Islet of Langerhans (tissue), 1 donor: ENCODE data around the gene KCNJ15.

Source experiments
- FAIRE-seq: peaks from one replicate; lab custom pipeline; 2011; peaks lifted over from hg19 to GRCh38; lab: Jason Lieb, UNC

KCNJ15 gene

GRCh38 chr21:38299671-38300070 is 42.9 kb downstream of the KCNJ15 start:
- no peak for FAIRE-seq

DNA sequence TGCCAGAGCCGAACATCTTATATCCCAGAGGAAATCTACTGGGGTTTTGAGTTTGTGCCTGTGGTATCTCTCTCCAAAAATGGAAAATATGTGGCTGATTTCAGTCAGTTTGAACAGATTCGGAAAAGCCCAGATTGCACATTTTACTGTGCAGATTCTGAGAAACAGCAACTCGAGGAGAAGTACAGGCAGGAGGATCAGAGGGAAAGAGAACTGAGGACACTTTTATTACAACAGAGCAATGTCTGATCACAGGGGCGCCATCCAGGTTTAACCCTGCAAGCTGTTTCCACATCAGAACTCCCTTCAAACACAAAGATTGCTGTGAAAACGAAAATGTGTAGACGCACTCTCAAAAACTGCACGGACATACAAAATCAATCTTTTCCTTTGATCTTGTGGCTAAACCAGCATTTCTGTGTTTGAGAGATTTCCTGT is 43.4 kb downstream of the KCNJ15 start:
- FAIRE-seq = no peak

DNA sequence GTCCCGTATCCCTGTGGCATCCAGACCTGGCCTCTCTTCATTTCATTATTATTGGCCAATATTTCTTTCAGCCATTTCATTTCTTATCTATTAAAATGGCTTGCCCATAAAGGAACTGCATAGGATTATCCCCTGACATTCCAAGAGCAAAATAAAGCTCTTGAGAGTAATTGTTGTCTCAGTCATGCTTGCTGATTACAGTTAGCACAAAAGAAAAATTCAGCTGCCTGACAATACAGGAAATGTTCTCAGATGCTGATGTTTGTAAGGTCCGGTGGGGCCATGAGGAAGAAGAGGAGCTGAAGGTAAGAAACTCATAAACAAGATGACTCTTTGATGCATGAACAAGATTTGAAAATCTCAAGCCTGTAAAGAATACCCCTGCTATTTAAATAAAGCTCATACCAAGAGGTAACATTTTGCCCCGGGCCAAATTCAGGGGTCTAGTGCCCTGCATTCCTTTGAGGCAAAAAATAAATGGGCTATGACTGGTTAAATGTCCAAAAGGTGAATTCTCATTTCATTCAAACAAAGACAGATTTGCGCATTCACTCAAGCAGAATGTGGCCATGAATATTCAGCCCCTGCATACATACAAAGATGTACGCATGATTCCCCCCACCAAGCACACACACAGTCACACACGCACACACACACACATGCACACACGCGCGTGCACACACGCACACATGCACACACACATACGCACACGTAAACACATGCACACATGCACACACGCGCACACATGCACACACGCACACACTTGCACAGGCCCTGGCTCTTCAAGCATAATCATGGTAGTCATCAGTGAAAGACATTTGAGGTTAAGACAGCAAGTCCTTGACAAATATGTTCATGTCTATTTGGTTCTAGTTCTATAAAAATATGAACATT is 44.8 kb downstream of the KCNJ15 start:
- FAIRE-seq = no peak

- FAIRE-seq = no peak
These were observed 46.5 kb downstream of the KCNJ15 start for GRCh38 chr21:38303300-38303699.

DNA sequence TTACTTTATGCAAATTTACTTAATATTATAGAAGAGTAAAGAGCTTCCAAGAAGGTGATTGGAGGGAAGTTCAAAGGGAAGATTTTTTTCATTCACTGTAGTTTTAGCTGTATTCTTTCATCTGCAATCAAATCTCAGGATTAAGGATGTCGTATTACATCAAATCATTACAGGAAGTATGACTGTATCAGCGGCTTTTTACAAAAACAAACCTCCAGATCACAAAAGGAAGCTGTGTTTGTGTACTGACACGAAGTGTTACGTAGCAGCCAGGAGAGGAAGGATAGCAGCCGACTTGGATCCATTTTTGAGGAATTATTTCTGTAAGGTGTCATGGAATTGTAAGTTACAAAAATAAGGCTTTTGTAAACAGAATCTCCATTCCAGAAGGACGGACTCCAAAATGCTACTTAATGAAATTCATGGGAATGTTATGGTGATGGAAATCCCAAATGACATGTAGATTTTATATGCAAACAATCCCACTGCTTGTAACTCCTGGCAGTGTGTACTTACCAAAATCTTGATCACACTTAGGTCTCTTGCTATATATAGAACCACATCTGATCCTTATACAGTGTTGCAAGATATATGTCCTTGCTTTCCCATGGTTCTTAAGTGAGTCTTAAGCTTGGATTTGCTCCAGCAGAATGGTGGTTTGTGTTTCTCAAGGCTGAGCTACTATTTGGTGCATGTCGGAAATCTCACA is 49.8 kb downstream of the KCNJ15 start:
- FAIRE-seq = no peak

GRCh38 chr21:38307771-38308531 is 51.2 kb downstream of the KCNJ15 start:
- FAIRE-seq = no peak

DNA sequence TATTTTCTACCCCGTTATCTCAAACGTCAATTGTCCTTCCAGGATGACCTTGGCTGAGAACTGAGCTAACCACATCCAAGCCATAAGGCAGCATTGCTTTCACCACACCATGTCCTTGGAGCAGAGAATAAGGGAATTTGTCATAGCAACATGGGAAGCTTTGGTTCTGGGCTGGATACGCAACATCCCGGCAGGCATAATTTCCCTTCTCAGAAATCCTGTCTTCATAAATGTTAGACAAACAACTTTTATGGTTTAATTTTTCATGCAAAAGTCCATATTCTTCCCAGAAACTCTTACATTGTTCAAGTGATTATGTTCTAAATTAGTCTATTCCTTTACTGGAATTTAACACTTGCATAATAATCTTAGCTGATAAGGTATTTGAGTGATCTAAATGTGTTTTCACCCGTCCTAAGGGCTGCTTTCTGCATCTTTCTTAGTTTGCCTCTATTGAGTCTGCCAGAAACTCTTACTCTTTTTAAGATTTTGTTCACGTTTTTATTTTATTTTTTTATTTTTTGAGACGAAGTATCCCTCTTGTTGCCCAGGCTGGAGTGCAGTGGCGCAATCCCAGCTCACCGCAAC is 51.8 kb downstream of the KCNJ15 start:
- FAIRE-seq = no peak

DNA sequence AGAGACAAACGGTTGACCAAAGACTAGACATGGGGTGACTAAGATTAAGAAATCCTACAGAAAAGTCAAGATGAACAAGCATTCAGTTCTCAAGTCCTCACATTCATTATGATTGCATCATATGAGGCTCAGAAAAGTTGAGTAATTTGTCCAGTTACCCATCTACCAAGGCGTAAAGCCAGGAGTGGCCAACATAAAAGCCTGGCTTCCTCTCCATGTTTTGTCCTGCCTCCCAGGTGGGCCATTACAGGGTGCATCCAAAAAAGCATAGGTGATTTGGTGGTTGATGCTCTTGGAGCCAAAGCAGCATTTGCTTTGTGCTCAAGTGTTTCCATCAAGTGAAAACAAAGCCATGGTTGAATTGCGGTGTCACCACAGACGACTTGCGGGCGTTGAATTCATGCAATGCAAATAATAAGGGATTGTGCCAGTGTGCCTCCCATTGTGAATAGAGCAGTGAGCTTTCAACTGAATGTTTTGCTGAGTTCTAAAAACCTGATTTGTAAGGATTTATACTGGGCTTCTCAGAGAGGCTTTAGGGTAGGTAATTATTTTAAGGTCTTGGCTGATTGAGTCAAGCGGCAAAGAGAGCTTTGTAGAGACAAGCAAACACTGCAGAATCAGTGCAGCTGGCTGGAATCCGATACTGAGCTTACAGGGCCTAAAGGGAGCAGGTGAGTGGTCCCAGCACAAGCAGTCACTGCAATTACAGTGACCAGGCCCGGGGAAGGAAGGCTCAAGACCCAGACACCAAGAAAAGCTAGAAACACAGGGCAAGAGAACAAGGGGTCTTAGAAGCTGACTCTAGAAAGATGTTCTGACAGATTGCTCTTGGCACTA is 54.1 kb downstream of the KCNJ15 start:
- FAIRE-seq = no peak

DNA sequence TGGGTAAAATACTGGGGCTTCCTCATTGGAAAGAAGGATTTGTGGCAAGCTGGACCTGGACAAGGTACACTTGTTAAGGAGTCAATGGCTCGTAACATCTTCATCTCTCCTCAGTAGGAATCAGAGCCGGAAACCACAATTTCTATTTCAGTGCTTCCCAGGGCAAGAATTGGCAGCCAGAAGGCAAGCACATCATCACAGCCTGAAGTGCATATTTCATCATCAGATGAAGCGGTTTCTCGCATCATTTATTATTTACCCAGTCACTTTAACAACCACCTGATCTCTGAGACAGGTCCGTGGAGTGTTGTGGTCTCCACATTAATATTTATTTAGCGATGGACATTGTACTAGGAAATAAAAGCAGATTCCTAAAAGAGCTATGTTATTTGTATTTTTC is 55.0 kb downstream of the KCNJ15 start:
- FAIRE-seq = no peak

DNA sequence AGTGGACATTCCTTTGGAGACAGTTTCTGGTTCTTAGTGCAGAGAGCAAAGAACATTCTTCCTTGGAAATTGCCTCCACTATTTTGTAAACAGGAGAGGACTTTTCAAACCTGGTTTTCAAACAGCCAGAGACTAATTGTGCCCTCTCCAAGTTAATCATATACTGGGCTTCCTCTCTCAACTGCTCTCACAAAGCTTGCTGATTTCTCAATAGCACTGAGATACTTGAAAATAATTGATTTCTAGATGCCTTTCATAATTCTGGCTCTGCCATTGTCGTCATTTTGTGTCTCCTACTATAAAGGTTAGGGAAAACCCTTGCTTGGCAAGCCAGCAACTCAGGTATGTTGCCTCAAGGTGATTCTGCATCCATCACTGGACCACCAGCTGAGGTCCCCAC is 56.0 kb downstream of the KCNJ15 start:
- FAIRE-seq = no peak

DNA sequence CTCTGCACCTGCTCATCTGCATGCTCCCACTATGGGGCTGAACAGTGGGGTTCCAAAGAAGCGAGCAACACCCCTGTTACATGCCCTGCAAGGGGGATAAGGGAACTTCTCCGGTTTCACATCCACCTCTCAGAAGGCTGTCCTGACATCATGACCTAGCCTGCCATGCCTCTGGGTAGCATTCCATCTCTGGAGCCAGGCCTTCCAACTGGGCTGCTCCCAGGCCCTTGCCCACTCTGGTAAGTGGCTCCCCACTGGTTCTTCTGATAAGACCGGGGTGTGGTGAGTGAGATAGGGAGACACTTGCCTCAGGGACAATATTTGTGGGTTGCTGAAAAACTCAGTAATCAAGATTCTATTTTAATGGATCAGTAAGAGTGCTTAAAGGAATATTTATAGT is 57.8 kb downstream of the KCNJ15 start:
- no peak for FAIRE-seq

- FAIRE-seq = no peak
These were observed 58.3 kb downstream of the KCNJ15 start for GRCh38 chr21:38315122-38315521.

GRCh38 chr21:38319781-38320180 is 63.0 kb downstream of the KCNJ15 start:
- FAIRE-seq = no peak

DNA sequence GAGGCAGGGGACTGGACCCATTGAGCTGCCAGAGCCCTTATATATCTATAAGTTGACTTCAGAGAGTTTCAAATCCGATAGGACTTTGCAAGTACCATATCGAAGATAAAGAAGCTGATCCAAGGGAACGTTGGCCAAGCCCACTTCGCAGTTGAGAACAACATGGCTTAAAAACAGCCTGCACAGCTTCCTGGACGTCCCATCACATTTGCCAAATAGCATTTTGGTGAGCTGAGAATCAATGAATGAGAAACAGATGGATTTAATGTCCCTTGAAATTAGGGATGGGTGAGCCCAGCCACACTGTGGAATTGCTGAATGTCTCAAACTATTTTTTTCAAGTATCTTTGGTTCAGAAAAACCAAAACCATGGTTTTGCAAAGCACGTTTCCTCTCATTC is 64.8 kb downstream of the KCNJ15 start:
- FAIRE-seq = no peak

DNA sequence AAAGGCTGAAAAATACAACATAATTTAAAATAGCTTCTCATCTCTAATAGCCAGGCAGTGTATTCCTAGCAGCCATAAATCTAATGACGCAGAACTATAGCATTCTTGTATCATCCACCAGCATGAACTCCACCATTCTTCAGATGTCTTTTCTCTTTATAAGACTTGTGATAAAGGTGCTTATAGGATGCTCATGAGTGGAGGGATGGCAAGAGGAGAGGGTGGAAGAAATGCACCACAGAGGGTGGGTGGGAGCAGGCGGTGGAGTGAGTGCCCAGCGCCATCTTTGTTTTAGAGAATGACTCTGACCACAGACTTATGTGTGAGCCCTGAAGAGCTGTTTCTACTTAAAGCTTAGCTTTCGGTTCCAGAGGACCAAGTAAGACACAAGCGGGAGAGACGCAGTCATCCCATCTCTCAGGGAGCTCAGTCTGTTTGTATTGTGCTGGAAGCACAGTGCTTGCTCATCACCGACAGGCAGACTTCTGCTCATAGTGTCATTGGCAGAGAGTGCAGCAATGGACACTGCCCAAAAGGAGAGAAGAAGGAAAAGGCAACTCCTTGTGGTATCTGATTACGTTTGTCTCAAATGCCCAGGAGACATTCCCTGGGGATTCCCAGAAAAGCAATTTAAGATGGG is 65.6 kb downstream of the KCNJ15 start:
- FAIRE-seq = no peak

- no peak for FAIRE-seq
These were observed 67.1 kb downstream of the KCNJ15 start for GRCh38 chr21:38323721-38324531.

DNA sequence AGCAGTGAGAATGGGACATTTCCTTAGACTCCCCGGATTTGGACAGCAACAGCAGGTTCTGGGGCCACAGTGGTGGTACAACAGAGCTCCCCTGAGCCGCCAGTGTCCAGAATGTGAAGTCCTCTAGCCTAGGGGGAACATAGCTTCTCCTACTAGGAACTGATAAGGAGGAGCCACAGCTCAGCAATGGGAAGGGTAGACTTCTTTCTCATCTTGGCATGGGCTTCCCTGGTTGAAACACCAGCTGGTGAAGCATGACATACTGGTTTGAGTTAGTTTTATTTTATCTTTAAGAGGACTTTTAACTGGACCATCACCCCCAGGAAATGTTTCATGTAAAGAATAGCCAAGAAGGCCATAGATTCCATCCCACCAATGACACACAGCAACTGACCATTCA is 68.4 kb downstream of the KCNJ15 start:
- FAIRE-seq = no peak

DNA sequence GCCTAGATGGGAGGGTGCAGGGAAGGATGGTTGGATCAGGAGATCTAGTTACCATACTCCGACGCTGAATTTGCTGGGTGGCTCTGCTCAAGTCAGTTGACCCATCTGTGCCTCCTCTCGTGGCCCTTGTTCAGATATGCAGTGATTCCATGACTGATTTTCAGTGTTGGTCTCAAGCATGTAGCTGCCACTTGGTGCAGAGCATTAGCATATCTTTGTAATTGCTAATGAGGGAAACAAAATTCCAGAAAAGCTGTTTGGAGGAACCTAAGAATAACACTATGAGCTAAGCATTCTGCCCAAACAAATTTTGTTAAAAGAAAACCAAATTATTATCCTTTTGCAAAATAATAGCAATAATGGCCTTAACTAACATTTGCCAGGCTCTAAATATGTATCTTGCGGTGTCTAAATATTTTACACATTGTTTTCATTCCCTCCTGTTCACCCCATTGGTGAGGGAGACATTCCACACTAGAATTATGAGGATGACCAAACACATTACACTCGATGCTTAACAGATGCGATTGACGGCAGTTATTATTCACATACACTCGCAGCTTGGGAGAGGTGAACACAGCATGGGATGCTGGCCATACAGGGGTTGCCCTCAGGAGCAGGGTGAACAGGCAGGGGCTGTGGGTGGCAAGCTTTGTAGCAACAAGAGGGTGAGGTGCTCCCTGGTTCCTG is 69.1 kb downstream of the KCNJ15 start:
- FAIRE-seq = no peak

DNA sequence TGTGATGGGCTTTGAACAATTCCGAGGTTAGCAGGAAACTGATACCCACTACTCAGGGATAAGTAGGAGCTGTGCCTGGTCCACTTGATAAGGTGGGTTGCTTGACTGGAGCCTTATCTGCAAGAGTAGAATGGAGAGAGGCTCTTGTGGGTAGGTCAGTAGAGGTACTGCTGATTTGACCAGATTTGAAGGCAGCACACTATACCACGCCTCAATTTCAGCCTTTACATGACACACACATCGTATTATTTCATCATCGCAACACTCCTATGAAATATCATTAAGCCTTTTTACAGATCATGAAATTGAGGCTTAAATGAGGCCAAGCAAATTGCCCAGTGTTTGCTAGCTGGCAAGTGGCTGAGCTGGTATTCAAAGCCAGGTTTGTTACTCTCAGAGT is 69.6 kb downstream of the KCNJ15 start:
- no peak for FAIRE-seq

DNA sequence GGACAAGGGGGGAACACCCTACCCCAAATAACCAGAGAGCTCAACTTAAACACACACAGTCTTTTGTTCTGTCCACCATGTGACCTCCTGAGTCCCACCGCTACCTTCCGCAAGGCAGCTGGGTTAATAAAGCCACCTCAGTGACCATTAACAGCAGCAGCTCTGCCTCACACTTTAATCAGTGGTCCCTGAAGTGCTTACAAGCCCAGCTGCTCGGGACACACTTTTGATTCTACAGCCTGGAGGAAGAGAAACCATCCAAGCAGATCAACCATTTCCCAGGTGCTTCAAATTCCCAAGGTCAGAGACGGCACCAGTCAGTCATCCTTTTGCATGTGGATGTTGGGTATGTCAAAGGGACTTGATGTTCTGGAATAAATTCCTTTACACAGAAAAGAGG is 70.1 kb downstream of the KCNJ15 start:
- no peak for FAIRE-seq
